KG1 (cell line): ENCODE measurements around the gene DNAJC13.
A peak's percentile ranks its signal among the peaks of the same experiment; 100 is the strongest.

ENCODE experiments used
- DNase-seq: peaks from one replicate; lab custom pipeline; 2025; lab: John Stamatoyannopoulos, UW

DNAJC13 gene

GRCh38 chr3:132486099-132486498 is 68.8 kb downstream of the DNAJC13 start:
- no peak for DNase-seq

GRCh38 chr3:132488151-132488550 is 70.8 kb downstream of the DNAJC13 start:
- no peak for DNase-seq

GRCh38 chr3:132499071-132499470 is 81.8 kb downstream of the DNAJC13 start:
- no peak for DNase-seq

GRCh38 chr3:132503559-132503958 is 86.3 kb downstream of the DNAJC13 start:
- no peak for DNase-seq

GRCh38 chr3:132504375-132504933 is 87.2 kb downstream of the DNAJC13 start:
- no peak for DNase-seq

- no peak for DNase-seq
Measured at GRCh38 chr3:132507657-132508056, 90.4 kb downstream of the DNAJC13 start.

GRCh38 chr3:132509096-132509495 is 91.8 kb downstream of the DNAJC13 start:
- no peak for DNase-seq

- DNase-seq, result no peak
Measured at GRCh38 chr3:132509506-132509905, 92.2 kb downstream of the DNAJC13 start.

GRCh38 chr3:132513057-132513456 is 95.8 kb downstream of the DNAJC13 start:
- no peak for DNase-seq

- DNase-seq, result no peak
Measured at GRCh38 chr3:132517311-132517710, 100.0 kb downstream of the DNAJC13 start.

- no peak for DNase-seq
Measured at GRCh38 chr3:132519914-132520313, 102.6 kb downstream of the DNAJC13 start.

GRCh38 chr3:132521901-132522300 is 104.6 kb downstream of the DNAJC13 start:
- no peak for DNase-seq

- DNase-seq, result no peak
Measured at GRCh38 chr3:132522353-132522752, 105.1 kb downstream of the DNAJC13 start.

- DNase-seq, result no peak
Measured at GRCh38 chr3:132530624-132531023, 113.3 kb downstream of the DNAJC13 start.

GRCh38 chr3:132535575-132536441 is 118.5 kb downstream of the DNAJC13 start:
- peak; percentile 33 for DNase-seq

GRCh38 chr3:132536442-132537153 is 119.3 kb downstream of the DNAJC13 start:
- DNase-seq, result no peak

- no peak for DNase-seq
Measured at GRCh38 chr3:132537297-132537696, 120.0 kb downstream of the DNAJC13 start.

GRCh38 chr3:132538072-132538471 is 120.8 kb downstream of the DNAJC13 start:
- DNase-seq, result no peak

GRCh38 chr3:132539681-132540080 is 122.4 kb downstream of the DNAJC13 start:
- DNase-seq, result no peak

- DNase-seq, result no peak
Measured at GRCh38 chr3:132542577-132542976, 125.3 kb downstream of the DNAJC13 start.

- no peak for DNase-seq
Measured at GRCh38 chr3:132543011-132543739, 125.9 kb downstream of the DNAJC13 start.

GRCh38 chr3:132544130-132544529 is 126.8 kb downstream of the DNAJC13 start:
- no peak for DNase-seq
